Cardiac fibroblast (primary cell): ENCODE measurements around the gene SNX5.

Experiments
- DNase-seq, 2 donors: peaks; one replicate each; pipeline versions ENCODE4 v3.0.0 to v3.0.0-alpha.2; 2010; ENCODE audit warnings: low read depth in 2 of 2
- H3K4me3 ChIP-seq, 2 donors: replicated peaks in 1 of 2; 1 replicate in 1 of 2; 2 replicates in 1 of 2; pipeline ENCODE4 v1.5.1; 2011; ENCODE audit warnings: low read depth in 2 of 2, low read length in 2 of 2, mild to moderate bottlenecking in 2 of 2, moderate library complexity in 1 of 2
- CTCF ChIP-seq: IDR thresholded peaks from one replicate; pipeline ENCODE4 v1.5.1; 2011; ENCODE audit warnings: low read depth, mild to moderate bottlenecking, low read length, inconsistent platforms

Gene SNX5

GRCh38 chr20:17956099-17956685 is 12.4 kb downstream of the SNX5 start:
- DNase-seq = no peak
- no peak for TF ChIP-seq CTCF
- no peak overlapping the region for H3K4me3 ChIP-seq

GRCh38 chr20:17955302-17955701 is 13.3 kb downstream of the SNX5 start:
- no peak for DNase-seq
- no peak for TF ChIP-seq CTCF
- no peak overlapping the region for H3K4me3 ChIP-seq

- H3K4me3 ChIP-seq = no peak overlapping the region
- no peak for DNase-seq
- TF ChIP-seq CTCF = no peak
These were observed 14.7 kb downstream of the SNX5 start for GRCh38 chr20:17953935-17954334.

- no peak for DNase-seq
- no peak for TF ChIP-seq CTCF
- no peak overlapping the region for H3K4me3 ChIP-seq
These were observed 15.6 kb downstream of the SNX5 start for GRCh38 chr20:17952692-17953684.

GRCh38 chr20:17951323-17951722 is 17.3 kb downstream of the SNX5 start:
- TF ChIP-seq CTCF = no peak
- H3K4me3 ChIP-seq = no peak overlapping the region
- no peak for DNase-seq

- no peak for DNase-seq
- H3K4me3 ChIP-seq = no peak overlapping the region
- no peak for TF ChIP-seq CTCF
These were observed 17.9 kb downstream of the SNX5 start for GRCh38 chr20:17950670-17951069.
